Upper lobe of left lung (tissue), 6 donors: Measurements from ENCODE around the gene OPTC. TPM values are rescaled to one million over a fixed set of nuclear protein-coding genes. Genes with fewer than 3 reads are reported as not detected.

Source experiments
- ATAC-seq, 2 donors: fragments of 200-7000 bp; cut with Tn5 transposase; one replicate each; pipeline ENCODE4 v1.9.1; 2022; ENCODE audit warnings: mild to moderate bottlenecking in 2 of 2, moderate library complexity in 2 of 2; ENCODE audit not compliant: low FRiP score in 2 of 2
- DNase-seq, 2 donors: peaks; one replicate each; pipeline ENCODE4 v3.0.0-alpha.2; 2019 to 2020
- H3K27ac ChIP-seq, 4 donors: fragments of 200-600 bp; sonication (generic); one replicate each; pipeline ENCODE4 v1.5.1; 2016 to 2019
- H3K27me3 ChIP-seq, 4 donors: fragments of 200-600 bp; sonication (generic); one replicate each; pipeline ENCODE4 v1.5.1; 2017 to 2019
- H3K36me3 ChIP-seq, 4 donors: fragments of 200-600 bp; sonication (generic); one replicate each; pipeline ENCODE4 v1.5.1; 2016 to 2019
- H3K4me1 ChIP-seq, 4 donors: fragments of 200-600 bp; sonication (generic); one replicate each; pipeline ENCODE4 v1.5.1; 2018 to 2019
- H3K4me3 ChIP-seq, 4 donors: fragments of 200-600 bp; sonication (generic); one replicate each; pipeline ENCODE4 v1.5.1; 2017 to 2019; ENCODE audit warnings: mild to moderate bottlenecking in 2 of 4, moderate library complexity in 1 of 4
- H3K9me3 ChIP-seq, 4 donors: fragments of 200-600 bp; sonication (generic); one replicate each; pipeline ENCODE4 v1.5.1; 2018 to 2019
- CTCF ChIP-seq, 6 experiments: fragments of 450-650 bp in 4 of 6; fragments of 200-600 bp in 2 of 6; sonication (generic) in 2 of 6; IDR thresholded peaks; one replicate each; pipeline ENCODE4 v1.5.1; 2016 to 2019; ENCODE audit warnings: antibody characterized with exemption in 6 of 6
- EP300 ChIP-seq, 4 donors: sonication (generic); formaldehyde crosslinking; IDR thresholded peaks; one replicate each; pipeline ENCODE4 v1.5.1; 2017; ENCODE audit warnings: antibody characterized with exemption in 4 of 4, control low read depth in 2 of 4
- POLR2A ChIP-seq, 4 donors: fragments of 450-650 bp; IDR thresholded peaks; one replicate each; pipeline ENCODE4 v1.5.1; 2016 to 2017; ENCODE audit warnings: antibody characterized with exemption in 4 of 4, mild to moderate bottlenecking in 2 of 4
- POLR2AphosphoS5 ChIP-seq, 2 donors: sonication (generic); formaldehyde crosslinking; IDR thresholded peaks; one replicate each; pipeline ENCODE4 v1.5.1; 2017; ENCODE audit warnings: antibody characterized with exemption in 2 of 2
- WGBS, 2 donors: methylation state at CpG; one replicate each; pipeline ENCODE4 v1.1.5; 2017 to 2018; 5-methylcytosine and 5-hydroxymethylcytosine counted together
- total RNA-seq, 6 donors: library from RNA; depleted of rRNA in 4 of 6; stranded (reverse); fragments of >200 nt in 4 of 6; gene quantifications; one replicate each; pipeline versions ENCODE4 v1.1.0 to v1.2.1, GENCODE V29; 2016 to 2021
- donor health status: DM: no; HTN: no; CAD: no; lungs with moderate emphysema.
- donor health status: DM: no; HTN: yes; CAD: no; lungs with severe emphysema.

OPTC gene
- total RNA-seq, 6 donors from 2014 or later = not detected

- WGBS, 2 donors = 76 to 89% methylated on average over 5 of the region's 5 CpGs
- Histone ChIP-seq H3K27ac (no peak overlapping the region), H3K9me3 (no peaks in the 10 kb centered on the region), H3K4me1 (peaks cover 0 to 12% (median 9%) of the 10 kb centered on the region in 4 donors), H3K36me3 (no peaks in the 10 kb centered on the region), H3K4me3 (no peak overlapping the region), H3K27me3 (no peaks in the 10 kb centered on the region)
- ATAC-seq (peak in 1 of 2 donors; percentile 68), DNase-seq (no peak)
- TF ChIP-seq CTCF (IDR thresholded peaks at IDR 0.05) (no peak), EP300 (IDR thresholded peaks at IDR 0.05) (no peak), POLR2A (IDR thresholded peaks at IDR 0.05) (no peak), POLR2AphosphoS5 (IDR thresholded peaks at IDR 0.05) (no peak)
These were observed 26.4 kb downstream of the OPTC start for GRCh38 chr1:203520315-203520714.

- H3K4me3 ChIP-seq = no peak overlapping the region
- H3K9me3 ChIP-seq = no peaks in the 10 kb centered on the region
- peak in 1 of 2 donors; percentile 43 for DNase-seq
- no peak overlapping the region for H3K27ac ChIP-seq
- H3K27me3 ChIP-seq = no peaks in the 10 kb centered on the region
- no peak for ATAC-seq
- H3K36me3 ChIP-seq = no peaks in the 10 kb centered on the region
- no peak for TF ChIP-seq EP300 (IDR thresholded peaks at IDR 0.05)
- no peak for TF ChIP-seq POLR2A (IDR thresholded peaks at IDR 0.05)
- no peak for TF ChIP-seq POLR2AphosphoS5 (IDR thresholded peaks at IDR 0.05)
- no peak for TF ChIP-seq CTCF (IDR thresholded peaks at IDR 0.05)
- WGBS, 2 donors = 76 to 82% methylated on average over 6 to 10 of the region's 10 CpGs
- peaks cover 0 to 12% (median 9%) of the 10 kb centered on the region in 4 donors for H3K4me1 ChIP-seq
These were observed 27.3 kb downstream of the OPTC start for GRCh38 chr1:203521074-203521794.

- 78 to 89% methylated on average over 4 to 5 of the region's 5 CpGs for WGBS, 2 donors
These were observed 27.9 kb downstream of the OPTC start for GRCh38 chr1:203521812-203522211.

GRCh38 chr1:203522237-203522636 lies 28.3 kb downstream of the OPTC start:
- Histone ChIP-seq H3K27ac (no peak overlapping the region), H3K36me3 (no peaks in the 10 kb centered on the region), H3K9me3 (no peaks in the 10 kb centered on the region), H3K27me3 (no peaks in the 10 kb centered on the region), H3K4me1 (peaks cover 0 to 12% (median 9%) of the 10 kb centered on the region in 4 donors), H3K4me3 (no peak overlapping the region)
- DNase-seq (no peak), ATAC-seq (no peak)
- no peak for TF ChIP-seq POLR2A (IDR thresholded peaks at IDR 0.05)
- no peak for TF ChIP-seq POLR2AphosphoS5 (IDR thresholded peaks at IDR 0.05)
- no peak for TF ChIP-seq EP300 (IDR thresholded peaks at IDR 0.05)
- no peak for TF ChIP-seq CTCF (IDR thresholded peaks at IDR 0.05)
- WGBS, 2 donors = 83 to 89% methylated on average over 11 of the region's 11 CpGs

More at GRCh38 chr1:203521812-203522211, 27.9 kb downstream of the OPTC start:
- Histone ChIP-seq H3K27me3 (no peaks in the 10 kb centered on the region), H3K4me1 (peaks cover 0 to 12% (median 9%) of the 10 kb centered on the region in 4 donors), H3K4me3 (no peak overlapping the region), H3K36me3 (no peaks in the 10 kb centered on the region), H3K27ac (no peak overlapping the region), H3K9me3 (no peaks in the 10 kb centered on the region)
- DNase-seq (no peak), ATAC-seq (no peak)
- TF ChIP-seq POLR2AphosphoS5 (IDR thresholded peaks at IDR 0.05) (no peak), POLR2A (IDR thresholded peaks at IDR 0.05) (no peak), EP300 (IDR thresholded peaks at IDR 0.05) (no peak), CTCF (IDR thresholded peaks at IDR 0.05) (no peak)

GRCh38 chr1:203523667-203524066 lies 29.7 kb downstream of the OPTC start:
- Histone ChIP-seq H3K27me3 (no peaks in the 10 kb centered on the region), H3K9me3 (no peaks in the 10 kb centered on the region), H3K27ac (no peak overlapping the region), H3K36me3 (no peaks in the 10 kb centered on the region), H3K4me3 (no peak overlapping the region), H3K4me1 (peaks cover 0 to 12% (median 9%) of the 10 kb centered on the region in 4 donors)
- 92 to 97% methylated on average over 6 of the region's 6 CpGs for WGBS, 2 donors
- ATAC-seq (no peak), DNase-seq (no peak)
- TF ChIP-seq CTCF (IDR thresholded peaks at IDR 0.05) = no peak
- TF ChIP-seq POLR2AphosphoS5 (IDR thresholded peaks at IDR 0.05) = no peak
- no peak for TF ChIP-seq POLR2A (IDR thresholded peaks at IDR 0.05)
- TF ChIP-seq EP300 (IDR thresholded peaks at IDR 0.05) = no peak
